SK-N-SH treated with all-trans-retinoic acid at 6 μM for 48 hours (cell line): ENCODE results near the gene CLTRN.

Experiments used
- ARNTL ChIP-seq: fragments of 450-650 bp; formaldehyde crosslinking; IDR thresholded peaks from 2 replicates; pipeline ENCODE4 v1.5.0; 2020; ENCODE audit warnings: low read depth, mild to moderate bottlenecking, moderate library complexity, borderline replicate concordance
- BACH2 ChIP-seq: fragments of 250-450 bp; sonication (Bioruptor Pico); IDR thresholded peaks from 2 replicates; pipeline ENCODE4 v1.9.0; 2021; ENCODE audit warnings: mild to moderate bottlenecking, borderline replicate concordance
- ESRRG ChIP-seq: fragments of 250-450 bp; sonication (Bioruptor Pico); IDR thresholded peaks from 2 replicates; pipeline ENCODE4 v1.6.1; 2021; ENCODE audit warnings: mild to moderate bottlenecking
- OSR1 ChIP-seq: fragments of 250-450 bp; sonication (Bioruptor Pico); IDR thresholded peaks from 2 replicates; pipeline ENCODE4 v1.8.0; 2022; ENCODE audit warnings: moderate library complexity, mild to moderate bottlenecking, inconsistent platforms
- PATZ1 ChIP-seq: fragments of 250-450 bp; sonication (Bioruptor Pico); IDR thresholded peaks from 2 replicates; pipeline ENCODE4 v1.8.0; 2020; ENCODE audit warnings: mild to moderate bottlenecking, moderate library complexity, borderline replicate concordance
- PPARA ChIP-seq: fragments of 250-450 bp; sonication (Bioruptor Pico); IDR thresholded peaks from 2 replicates; pipeline ENCODE4 v1.5.0; 2020; ENCODE audit warnings: mild to moderate bottlenecking, borderline replicate concordance
- RARB ChIP-seq: fragments of 250-450 bp; sonication (Bioruptor Pico); IDR thresholded peaks from 2 replicates; pipeline ENCODE4 v1.8.0; 2021; ENCODE audit warnings: mild to moderate bottlenecking, moderate library complexity
- SNAI2 ChIP-seq: fragments of 250-450 bp; sonication (Bioruptor Pico); IDR thresholded peaks from 2 replicates; pipeline ENCODE4 v1.5.0; 2020; ENCODE audit warnings: mild to moderate bottlenecking, moderate library complexity
- TCF4 ChIP-seq: fragments of 250-450 bp; sonication (Bioruptor Pico); IDR thresholded peaks from 2 replicates; pipeline ENCODE4 v1.8.0; 2021; ENCODE audit warnings: mild to moderate bottlenecking, moderate library complexity, borderline replicate concordance
- ZC3H10 ChIP-seq: fragments of 250-450 bp; sonication (Bioruptor Pico); IDR thresholded peaks from 2 replicates; pipeline ENCODE4 v1.5.1; 2021; ENCODE audit warnings: mild to moderate bottlenecking, moderate library complexity
- ZFP3 ChIP-seq: fragments of 250-450 bp; sonication (Bioruptor Pico); IDR thresholded peaks from 2 replicates; pipeline ENCODE4 v1.5.0; 2020; ENCODE audit warnings: mild to moderate bottlenecking, moderate library complexity
- ZFP30 ChIP-seq: fragments of 450-650 bp; formaldehyde crosslinking; IDR thresholded peaks from 2 replicates; pipeline ENCODE4 v1.5.0; 2022; ENCODE audit warnings: mild to moderate bottlenecking, moderate library complexity

GRCh38 chrX:15683193-15683592, 18.6 kb upstream of the CLTRN start:
- TF ChIP-seq PPARA (no peak), PATZ1 (CRISPR knock-in tag) (no peak), ESRRG (CRISPR knock-in tag) (no peak), TCF4 (CRISPR knock-in tag) (no peak), RARB (no peak), ZC3H10 (CRISPR knock-in tag) (no peak), OSR1 (CRISPR knock-in tag) (no peak), SNAI2 (CRISPR knock-in tag) (no peak), ZFP3 (no peak), BACH2 (CRISPR knock-in tag) (no peak), ZFP30 (no peak), ARNTL (CRISPR knock-in tag) (no peak)
